Smooth muscle cell of the brain vasculature (primary cell): ENCODE measurements around the gene VPS9D1.
"Not testable (repeated sequence)": the region's sequence is repeated elsewhere in the genome, so short reads cannot be mapped to it uniquely, and the experiment has no call there.

ENCODE experiments used
- DNase-seq: peaks from one replicate; pipeline ENCODE4 v3.0.0-alpha.2; 2012; ENCODE audit warnings: low read depth, low spot score

Gene VPS9D1

GRCh38 chr16:89695086-89695874, 25.4 kb downstream of the VPS9D1 start:
- DNase-seq, result no peak

GRCh38 chr16:89694784-89695085, 26.0 kb downstream of the VPS9D1 start:
- not testable (repeated sequence) for DNase-seq

GRCh38 chr16:89693931-89694783, 26.5 kb downstream of the VPS9D1 start:
- no peak for DNase-seq

GRCh38 chr16:89693289-89693731, 27.4 kb downstream of the VPS9D1 start:
- no peak for DNase-seq

- no peak for DNase-seq
Measured at GRCh38 chr16:89691986-89692569, 28.6 kb downstream of the VPS9D1 start.

GRCh38 chr16:89691231-89691985, 29.3 kb downstream of the VPS9D1 start:
- DNase-seq, result no peak

GRCh38 chr16:89690392-89690901, 30.3 kb downstream of the VPS9D1 start:
- no peak for DNase-seq

- DNase-seq, result not testable (repeated sequence)
Measured at GRCh38 chr16:89689621-89690020, 31.1 kb downstream of the VPS9D1 start.

- DNase-seq, result no peak
Measured at GRCh38 chr16:89689142-89689541, 31.6 kb downstream of the VPS9D1 start.

- DNase-seq, result no peak
Measured at GRCh38 chr16:89688395-89688794, 32.3 kb downstream of the VPS9D1 start.

- no peak for DNase-seq
Measured at GRCh38 chr16:89687092-89687940, 33.4 kb downstream of the VPS9D1 start.

- peak; percentile 81 for DNase-seq
Measured at GRCh38 chr16:89686520-89687091, 34.1 kb downstream of the VPS9D1 start, which contains the start of gene CDK10. TSS of gene CDK10 (plus strand) at chr16:89686689. CDS start at chr16:89686711, 22 bp downstream.

- no peak for DNase-seq
Measured at GRCh38 chr16:89685916-89686315, 34.8 kb downstream of the VPS9D1 start.

GRCh38 chr16:89678258-89678657, 42.4 kb downstream of the VPS9D1 start:
- no peak for DNase-seq

GRCh38 chr16:89672177-89672941, 48.3 kb downstream of the VPS9D1 start:
- no peak for DNase-seq

- DNase-seq, result not testable (repeated sequence)
Measured at GRCh38 chr16:89671565-89671964, 49.1 kb downstream of the VPS9D1 start.

- DNase-seq, result no peak
Measured at GRCh38 chr16:89670496-89671431, 49.9 kb downstream of the VPS9D1 start.

GRCh38 chr16:89669755-89670154, 50.9 kb downstream of the VPS9D1 start:
- no peak for DNase-seq
